ENCODE measurements around the gene RHBDD1. TPM values are rescaled to one million over a fixed set of nuclear protein-coding genes. Genes with fewer than 3 reads are reported as not detected.

Gene RHBDD1
- total RNA-seq, 2 donors from 2014 or later = 10.2 to 17.3 TPM

DNA sequence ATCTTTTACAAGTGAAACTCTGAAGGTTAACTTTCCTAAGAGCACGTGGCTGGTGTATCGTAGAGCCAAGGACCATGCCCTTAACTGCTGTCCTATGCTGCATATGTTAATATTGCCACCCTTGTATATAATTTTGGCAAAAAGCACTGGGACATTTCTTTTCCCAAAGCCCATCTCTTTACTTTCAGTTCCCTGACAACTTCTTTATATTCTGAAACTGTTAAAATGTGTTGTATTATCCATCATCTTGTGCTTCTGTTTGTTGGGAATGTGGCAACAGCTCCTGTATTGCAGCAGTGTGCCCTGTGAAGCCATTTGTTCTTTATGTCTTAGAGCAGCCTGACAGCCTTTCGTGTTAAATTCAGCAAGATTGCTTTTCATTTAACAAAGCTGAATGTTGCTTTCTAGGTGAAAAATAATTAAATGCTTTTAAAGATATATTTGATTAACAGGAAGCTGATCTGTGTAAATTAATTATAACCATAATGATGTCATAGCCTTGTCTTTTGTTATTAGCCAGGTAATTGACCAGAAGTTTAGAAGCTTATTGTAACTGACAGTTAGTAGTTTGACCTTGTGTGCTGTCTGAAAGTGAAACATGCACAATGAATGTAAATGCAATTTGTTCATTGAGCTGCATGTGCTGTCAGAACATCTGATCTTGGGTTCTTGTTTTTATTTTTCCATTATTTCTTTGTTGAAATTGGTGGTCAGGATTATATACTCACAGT is 9.7 kb downstream of the RHBDD1 start:
- ATAC-seq (ENCODE audit: insufficient number of reproducible peaks, low FRiP score, low read depth) (no peak), DNase-seq (ENCODE audit: low spot score) (no peak)
- Histone ChIP-seq H3K9me3 (no peaks in the 10 kb centered on the region), H3K27ac (no peak overlapping the region), H3K36me3 (no peaks in the 10 kb centered on the region), H3K4me3 (no peak overlapping the region), H3K4me1 (ENCODE audit: control insufficient read depth in 1 of 2, low read depth in 2 of 2) (no peaks in the 10 kb centered on the region), H3K27me3 (replicated peaks; ENCODE audit: insufficient read depth) (no peaks in the 10 kb centered on the region)
- TF ChIP-seq, protein P1, sequence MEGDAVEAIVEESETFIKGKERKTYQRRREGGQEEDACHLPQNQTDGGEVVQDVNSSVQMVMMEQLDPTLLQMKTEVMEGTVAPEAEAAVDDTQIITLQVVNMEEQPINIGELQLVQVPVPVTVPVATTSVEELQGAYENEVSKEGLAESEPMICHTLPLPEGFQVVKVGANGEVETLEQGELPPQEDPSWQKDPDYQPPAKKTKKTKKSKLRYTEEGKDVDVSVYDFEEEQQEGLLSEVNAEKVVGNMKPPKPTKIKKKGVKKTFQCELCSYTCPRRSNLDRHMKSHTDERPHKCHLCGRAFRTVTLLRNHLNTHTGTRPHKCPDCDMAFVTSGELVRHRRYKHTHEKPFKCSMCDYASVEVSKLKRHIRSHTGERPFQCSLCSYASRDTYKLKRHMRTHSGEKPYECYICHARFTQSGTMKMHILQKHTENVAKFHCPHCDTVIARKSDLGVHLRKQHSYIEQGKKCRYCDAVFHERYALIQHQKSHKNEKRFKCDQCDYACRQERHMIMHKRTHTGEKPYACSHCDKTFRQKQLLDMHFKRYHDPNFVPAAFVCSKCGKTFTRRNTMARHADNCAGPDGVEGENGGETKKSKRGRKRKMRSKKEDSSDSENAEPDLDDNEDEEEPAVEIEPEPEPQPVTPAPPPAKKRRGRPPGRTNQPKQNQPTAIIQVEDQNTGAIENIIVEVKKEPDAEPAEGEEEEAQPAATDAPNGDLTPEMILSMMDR (IDR thresholded peaks at IDR 0.05) = no peak

DNA sequence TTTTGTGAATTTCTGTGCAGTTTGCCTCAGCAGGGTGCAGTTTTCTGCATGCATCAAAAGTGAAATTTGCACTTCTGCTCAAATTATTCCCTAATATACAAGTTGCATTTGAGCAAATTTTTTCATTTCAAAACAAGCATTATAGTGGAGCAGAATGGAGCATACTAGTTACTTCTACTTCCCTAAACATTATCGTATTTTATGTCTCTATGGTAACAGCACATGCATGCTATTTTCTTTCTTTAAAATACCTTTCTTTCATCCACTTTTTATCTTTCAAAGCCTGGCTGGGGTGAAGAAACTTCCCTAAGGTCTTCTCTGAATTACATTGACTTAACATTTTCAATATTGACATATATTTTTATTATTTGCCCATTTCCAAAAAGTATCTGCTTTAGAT is 11.2 kb downstream of the RHBDD1 start:
- DNase-seq (ENCODE audit: low spot score) = no peak
- Histone ChIP-seq H3K27ac (no peak overlapping the region), H3K27me3 (replicated peaks; ENCODE audit: insufficient read depth) (no peaks in the 10 kb centered on the region), H3K9me3 (no peaks in the 10 kb centered on the region), H3K36me3 (no peaks in the 10 kb centered on the region), H3K4me1 (ENCODE audit: control insufficient read depth in 1 of 2, low read depth in 2 of 2) (no peaks in the 10 kb centered on the region), H3K4me3 (no peak overlapping the region)
- TF ChIP-seq, protein P1 (IDR thresholded peaks at IDR 0.05) = no peak
- no peak for ATAC-seq (ENCODE audit: insufficient number of reproducible peaks, low FRiP score, low read depth)

DNA sequence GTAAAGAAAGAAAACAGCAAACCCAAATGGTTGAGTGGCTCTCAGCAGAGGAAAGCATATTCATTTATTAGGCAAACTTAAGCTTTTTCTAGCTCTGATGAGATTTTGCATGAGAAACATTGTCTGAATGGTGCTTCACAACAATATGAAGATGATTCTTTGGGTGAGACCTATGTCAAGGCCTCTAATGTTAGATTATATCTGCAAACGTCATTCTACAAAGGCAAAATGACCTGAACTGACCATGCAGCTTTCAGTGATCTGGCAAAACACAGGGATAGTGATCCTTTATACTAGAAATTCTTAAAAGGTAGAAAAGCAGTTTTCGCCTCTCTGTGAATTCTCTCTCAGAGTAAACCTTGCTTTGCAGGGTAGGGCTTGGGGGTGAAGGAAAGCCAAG is 11.7 kb downstream of the RHBDD1 start:
- ATAC-seq (ENCODE audit: insufficient number of reproducible peaks, low FRiP score, low read depth) (no peak), DNase-seq (ENCODE audit: low spot score) (no peak)
- H3K4me3 ChIP-seq = no peak overlapping the region
- TF ChIP-seq, protein P1 (IDR thresholded peaks at IDR 0.05) = no peak
- H3K36me3 ChIP-seq = no peaks in the 10 kb centered on the region
- H3K27ac ChIP-seq = no peak overlapping the region
- H3K27me3 ChIP-seq (replicated peaks; ENCODE audit: insufficient read depth) = no peaks in the 10 kb centered on the region
- no peaks in the 10 kb centered on the region for H3K9me3 ChIP-seq
- no peaks in the 10 kb centered on the region for H3K4me1 ChIP-seq (ENCODE audit: control insufficient read depth in 1 of 2, low read depth in 2 of 2)

DNA sequence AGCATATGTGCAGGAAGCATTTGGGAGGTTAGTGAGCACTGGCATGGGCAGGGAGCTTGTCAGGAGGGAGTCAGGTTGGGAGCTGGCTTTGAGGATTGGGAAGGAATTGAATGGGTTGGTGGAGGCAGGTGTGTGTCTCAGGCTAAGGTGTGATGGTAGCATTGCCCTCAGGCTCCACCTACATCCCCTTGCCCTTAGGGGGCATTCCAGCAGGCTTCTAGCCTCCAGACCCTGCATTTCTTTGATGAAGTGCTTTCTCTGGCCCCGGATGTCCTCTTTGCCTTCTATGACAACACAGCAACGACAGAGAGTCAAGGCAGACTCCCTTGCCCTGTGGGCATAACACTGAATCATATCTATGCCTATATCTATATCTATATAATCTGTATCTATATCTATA is 13.5 kb downstream of the RHBDD1 start:
- H3K4me1 ChIP-seq (ENCODE audit: control insufficient read depth in 1 of 2, low read depth in 2 of 2) = no peaks in the 10 kb centered on the region
- no peaks in the 10 kb centered on the region for H3K9me3 ChIP-seq
- ATAC-seq (ENCODE audit: insufficient number of reproducible peaks, low FRiP score, low read depth) (no peak), DNase-seq (ENCODE audit: low spot score) (no peak)
- TF ChIP-seq, protein P1 (IDR thresholded peaks at IDR 0.05) = no peak
- no peaks in the 10 kb centered on the region for H3K27me3 ChIP-seq (replicated peaks; ENCODE audit: insufficient read depth)
- no peaks in the 10 kb centered on the region for H3K36me3 ChIP-seq
- no peak overlapping the region for H3K27ac ChIP-seq
- no peak overlapping the region for H3K4me3 ChIP-seq

DNA sequence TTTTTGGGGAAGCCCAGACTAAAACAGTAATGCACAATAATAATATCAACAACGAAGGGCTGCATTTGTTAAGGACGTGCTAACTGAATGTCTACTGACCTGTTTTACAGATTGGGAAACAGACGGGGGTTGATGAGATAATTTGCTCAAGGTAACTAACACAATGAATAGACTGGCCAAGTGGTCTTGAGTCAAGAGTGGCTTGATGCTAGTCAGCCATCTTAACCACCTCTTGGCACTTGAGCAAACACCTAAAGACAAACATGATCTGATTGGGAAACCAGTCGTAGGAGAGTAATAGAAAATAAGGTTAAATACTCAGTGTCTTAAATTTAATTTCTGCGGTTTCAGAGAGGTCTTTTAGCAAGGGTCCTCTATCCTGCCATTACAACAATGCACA is 14.2 kb downstream of the RHBDD1 start:
- Histone ChIP-seq H3K36me3 (no peaks in the 10 kb centered on the region), H3K27me3 (replicated peaks; ENCODE audit: insufficient read depth) (no peaks in the 10 kb centered on the region), H3K27ac (no peak overlapping the region), H3K9me3 (no peaks in the 10 kb centered on the region), H3K4me1 (ENCODE audit: control insufficient read depth in 1 of 2, low read depth in 2 of 2) (no peaks in the 10 kb centered on the region), H3K4me3 (no peak overlapping the region)
- no peak for ATAC-seq (ENCODE audit: insufficient number of reproducible peaks, low FRiP score, low read depth)
- DNase-seq (ENCODE audit: low spot score) = no peak
- TF ChIP-seq, protein P1 (IDR thresholded peaks at IDR 0.05) = no peak
